Activated CD4-positive, alpha-beta memory T cell treated with anti-CD3 and anti-CD28 coated beads, Interleukin-2, amount 10 ng/mL, durations not matched to agents 7 days and 5 days (primary cell): ENCODE data around the gene ABTB2. TPM values are rescaled to one million over a fixed set of nuclear protein-coding genes. Genes with fewer than 3 reads are reported as not detected.

Source experiments
- CTCF ChIA-PET: fragments of 350-600 bp; sonication (Branson Sonifier 250); formaldehyde crosslinking; loops from one replicate; lab custom pipeline; 2021; ENCODE audit warnings: antibody characterized with exemption, inconsistent platforms; lab: Charles Lee
- POLR2A ChIA-PET: fragments of 350-600 bp; sonication (Branson Sonifier 250); formaldehyde crosslinking; loops from one replicate; lab custom pipeline; 2021; ENCODE audit warnings: antibody characterized with exemption; lab: Charles Lee
- DNase-seq: peaks from one replicate; pipeline ENCODE4 v3.0.0-alpha.2; 2020
- H3K27ac Mint-ChIP-seq: one replicate; pipeline ENCODE4 v1.8.0; 2021; ENCODE audit warnings: mild to moderate bottlenecking, mixed read lengths
- H3K27me3 Mint-ChIP-seq: one replicate; pipeline ENCODE4 v1.8.0; 2021; ENCODE audit warnings: mixed read lengths
- H3K36me3 Mint-ChIP-seq: one replicate; pipeline ENCODE4 v1.8.0; 2021; ENCODE audit warnings: low read depth, mixed read lengths
- H3K4me1 Mint-ChIP-seq: one replicate; pipeline ENCODE4 v1.8.0; 2021; ENCODE audit warnings: mixed read lengths
- H3K4me3 Mint-ChIP-seq: one replicate; pipeline ENCODE4 v1.8.0; 2021; ENCODE audit warnings: mild to moderate bottlenecking, mixed read lengths
- H3K9me3 Mint-ChIP-seq: one replicate; pipeline ENCODE4 v1.8.0; 2021; ENCODE audit warnings: mixed read lengths
- total RNA-seq, 2 experiments: library from RNA; stranded (reverse); gene quantifications; one replicate each; pipeline ENCODE4 v1.2.3, GENCODE V29; 2021

Gene ABTB2
- total RNA-seq, 2 experiments from 2014 or later = 2.3 to 2.7 TPM

- no peak overlapping the region for H3K27ac Mint-ChIP-seq
Observed at GRCh38 chr11:34382532-34383276, 24.9 kb upstream of the ABTB2 start.

GRCh38 chr11:34381775-34382174, 24.0 kb upstream of the ABTB2 start:
- Mint-ChIP-seq H3K27me3 (peaks cover 16% of the 10 kb centered on the region), H3K27ac (no peak overlapping the region), H3K9me3 (peaks cover 11% of the 10 kb centered on the region), H3K4me1 (no peaks in the 10 kb centered on the region), H3K36me3 (peaks cover 2% of the 10 kb centered on the region), H3K4me3 (no peak overlapping the region)
- DNase-seq = no peak
- CTCF ChIA-PET = no interaction called here
- POLR2A ChIA-PET = no interaction called here

More at GRCh38 chr11:34382532-34383276, 24.9 kb upstream of the ABTB2 start:
- Mint-ChIP-seq H3K27me3 (peaks cover 18% of the 10 kb centered on the region), H3K36me3 (peaks cover 2% of the 10 kb centered on the region), H3K4me1 (no peaks in the 10 kb centered on the region), H3K4me3 (no peak overlapping the region), H3K9me3 (peaks cover 6% of the 10 kb centered on the region)
- CTCF ChIA-PET = no interaction called here
- POLR2A ChIA-PET = no interaction called here
- DNase-seq = no peak

- Mint-ChIP-seq H3K4me3 (no peak overlapping the region), H3K36me3 (peaks cover 4% of the 10 kb centered on the region), H3K9me3 (peaks cover 16% of the 10 kb centered on the region), H3K4me1 (no peaks in the 10 kb centered on the region), H3K27me3 (peaks cover 11% of the 10 kb centered on the region), H3K27ac (no peak overlapping the region)
- DNase-seq = no peak
- CTCF ChIA-PET = interaction anchor here (0.6 to 1.0 kb wide), 2 partner anchors 15 to 206 kb away, joined by 3 to 4 read pairs; no protein-coding TSS in a partner anchor
- POLR2A ChIA-PET = no interaction called here
Observed at GRCh38 chr11:34380696-34381095, 22.9 kb upstream of the ABTB2 start.

GRCh38 chr11:34379539-34379938, 21.7 kb upstream of the ABTB2 start:
- H3K4me1 Mint-ChIP-seq = no peaks in the 10 kb centered on the region
- no peak overlapping the region for H3K4me3 Mint-ChIP-seq
- H3K27me3 Mint-ChIP-seq = peaks cover 14% of the 10 kb centered on the region
- CTCF ChIA-PET = interaction anchor here (0.6 kb wide), 2 partner anchors 355 to 516 kb away, joined by 3 read pairs; no protein-coding TSS in a partner anchor
- peaks cover 21% of the 10 kb centered on the region for H3K9me3 Mint-ChIP-seq
- H3K27ac Mint-ChIP-seq = no peak overlapping the region
- POLR2A ChIA-PET = interaction anchor here (0.6 kb wide), 1 partner anchor 321 kb away, joined by 3 read pairs; no protein-coding TSS in a partner anchor
- no peak for DNase-seq
- H3K36me3 Mint-ChIP-seq = peaks cover 5% of the 10 kb centered on the region

- no peaks in the 10 kb centered on the region for H3K4me1 Mint-ChIP-seq
- no peak for DNase-seq
Observed at GRCh38 chr11:34379079-34379478, 21.3 kb upstream of the ABTB2 start.

GRCh38 chr11:34373727-34374126, 15.9 kb upstream of the ABTB2 start:
- H3K36me3 Mint-ChIP-seq = peaks cover 5% of the 10 kb centered on the region
- peaks cover 17% of the 10 kb centered on the region for H3K27me3 Mint-ChIP-seq
- no peak overlapping the region for H3K4me3 Mint-ChIP-seq
- no peak for DNase-seq
- no peak overlapping the region for H3K27ac Mint-ChIP-seq
- POLR2A ChIA-PET = no interaction called here
- H3K4me1 Mint-ChIP-seq = peaks cover 8% of the 10 kb centered on the region
- peaks cover 19% of the 10 kb centered on the region for H3K9me3 Mint-ChIP-seq
- CTCF ChIA-PET = interaction anchor here (0.6 kb wide), 1 partner anchor 28 kb away, joined by 3 read pairs; no protein-coding TSS in a partner anchor

More at GRCh38 chr11:34379079-34379478, 21.3 kb upstream of the ABTB2 start:
- CTCF ChIA-PET = interaction anchor here (0.6 to 2.0 kb wide), 2 partner anchors 205 to 515 kb away, joined by 3 to 4 read pairs; no protein-coding TSS in a partner anchor
- POLR2A ChIA-PET = no interaction called here
- Mint-ChIP-seq H3K27ac (no peak overlapping the region), H3K9me3 (peaks cover 21% of the 10 kb centered on the region), H3K36me3 (peaks cover 5% of the 10 kb centered on the region), H3K4me3 (no peak overlapping the region), H3K27me3 (peaks cover 14% of the 10 kb centered on the region)

GRCh38 chr11:34366522-34366921, 8.7 kb upstream of the ABTB2 start:
- H3K27me3 Mint-ChIP-seq = peaks cover 42% of the 10 kb centered on the region
- CTCF ChIA-PET = interaction anchor here (0.6 to 2.9 kb wide), 5 partner anchors 96 to 141 kb away, joined by 3 to 14 read pairs (median 5); no protein-coding TSS in a partner anchor
- no peaks in the 10 kb centered on the region for H3K36me3 Mint-ChIP-seq
- peaks cover 8% of the 10 kb centered on the region for H3K4me1 Mint-ChIP-seq
- POLR2A ChIA-PET = no interaction called here
- no peak overlapping the region for H3K4me3 Mint-ChIP-seq
- peak; percentile 24 for DNase-seq
- H3K27ac Mint-ChIP-seq = no peak overlapping the region
- no peaks in the 10 kb centered on the region for H3K9me3 Mint-ChIP-seq

GRCh38 chr11:34364102-34364501, 6.3 kb upstream of the ABTB2 start:
- H3K27ac Mint-ChIP-seq = no peak overlapping the region
- no peak for DNase-seq
- no peak overlapping the region for H3K4me3 Mint-ChIP-seq
- H3K4me1 Mint-ChIP-seq = peaks cover 6% of the 10 kb centered on the region
- ChIA-PET POLR2A (no interaction called here), CTCF (interaction anchor here (1.1 to 4.4 kb wide), 3 partner anchors 104 to 368 kb away, joined by 3 to 32 read pairs (median 3); no protein-coding TSS in a partner anchor)
- H3K27me3 Mint-ChIP-seq = peaks cover 54% of the 10 kb centered on the region
- H3K9me3 Mint-ChIP-seq = no peaks in the 10 kb centered on the region
- H3K36me3 Mint-ChIP-seq = no peaks in the 10 kb centered on the region

GRCh38 chr11:34363363-34364084, 5.7 kb upstream of the ABTB2 start:
- Mint-ChIP-seq H3K9me3 (no peaks in the 10 kb centered on the region), H3K27ac (no peak overlapping the region), H3K36me3 (no peaks in the 10 kb centered on the region), H3K27me3 (peaks cover 49% of the 10 kb centered on the region), H3K4me1 (peaks cover 9% of the 10 kb centered on the region), H3K4me3 (no peak overlapping the region)
- no peak for DNase-seq
- ChIA-PET POLR2A (no interaction called here), CTCF (interaction anchor here (1.1 to 4.4 kb wide), 2 partner anchors 104 to 189 kb away, joined by 3 to 32 read pairs; no protein-coding TSS in a partner anchor)

- CTCF ChIA-PET = interaction anchor here (4.4 kb wide), 1 partner anchor 186 kb away, joined by 32 read pairs; no protein-coding TSS in a partner anchor
- H3K27me3 Mint-ChIP-seq = peaks cover 47% of the 10 kb centered on the region
- H3K4me3 Mint-ChIP-seq = no peak overlapping the region
Observed at GRCh38 chr11:34360046-34360445, 2.2 kb upstream of the ABTB2 start.

GRCh38 chr11:34359548-34359891, 1.7 kb upstream of the ABTB2 start:
- POLR2A ChIA-PET = no interaction called here
- Mint-ChIP-seq H3K9me3 (no peaks in the 10 kb centered on the region), H3K27me3 (peaks cover 52% of the 10 kb centered on the region), H3K4me3 (peak overlapping the region; percentile 74), H3K36me3 (no peaks in the 10 kb centered on the region), H3K4me1 (peaks cover 31% of the 10 kb centered on the region), H3K27ac (no peak overlapping the region)
- CTCF ChIA-PET = no interaction called here
- DNase-seq = no peak

More at GRCh38 chr11:34360046-34360445, 2.2 kb upstream of the ABTB2 start:
- Mint-ChIP-seq H3K27ac (no peak overlapping the region), H3K4me1 (peaks cover 26% of the 10 kb centered on the region), H3K9me3 (no peaks in the 10 kb centered on the region), H3K36me3 (no peaks in the 10 kb centered on the region)
- no peak for DNase-seq
- POLR2A ChIA-PET = no interaction called here

GRCh38 chr11:34358728-34359547, 1.1 kb upstream of the ABTB2 start:
- Mint-ChIP-seq H3K36me3 (no peaks in the 10 kb centered on the region), H3K9me3 (no peaks in the 10 kb centered on the region), H3K27me3 (peaks cover 50% of the 10 kb centered on the region), H3K27ac (peak overlapping the region; percentile 74), H3K4me1 (peaks cover 27% of the 10 kb centered on the region), H3K4me3 (peak overlapping the region; percentile 74)
- POLR2A ChIA-PET = interaction anchor here (1.4 to 4.3 kb wide), 8 partner anchors 91 to 253 kb away, joined by 4 to 33 read pairs (median 10); partner anchors contain the start of gene NAT10
- DNase-seq = peak; percentile 84
- CTCF ChIA-PET = interaction anchor here (1.0 to 6.3 kb wide), 11 partner anchors 30 to 367 kb away, joined by 3 to 129 read pairs (median 5); partner anchors contain the start of gene CAT
